Fibroblast of the aortic adventitia (primary cell): Measurements from ENCODE around the gene KYNU. TPM values are rescaled to one million over a fixed set of nuclear protein-coding genes. Genes with fewer than 3 reads are reported as not detected.
"Not testable (repeated sequence)": the region's sequence is repeated elsewhere in the genome, so short reads cannot be mapped to it uniquely, and the experiment has no call there.

Experiments
- DNase-seq: peaks from one replicate; pipeline ENCODE4 v3.0.0-alpha.2; 2010; ENCODE audit warnings: low read depth
- H3K4me3 ChIP-seq: 2 replicates; pipeline ENCODE4 v1.5.1; 2011; ENCODE audit warnings: low read depth, mild to moderate bottlenecking, control low read depth, low read length, moderate library complexity
- CTCF ChIP-seq: IDR thresholded peaks from 2 replicates; pipeline ENCODE4 v1.5.1; 2011; ENCODE audit warnings: mild to moderate bottlenecking, low read length, control low read depth, inconsistent platforms; ENCODE audit not compliant: insufficient read depth
- total RNA-seq: library from RNA; depleted of rRNA; stranded (reverse); fragments of >200 nt; gene quantifications from 2 replicates; pipeline ENCODE4 v1.2.3, GENCODE V29; 2012; ENCODE audit warnings: low replicate concordance

KYNU gene
- total RNA-seq, 1 donor: 1.3 TPM

GRCh38 chr2:142944264-142944663, 66.8 kb downstream of the KYNU start:
- no peak for TF ChIP-seq CTCF
- peak; percentile 7 for DNase-seq
- no peak overlapping the region for H3K4me3 ChIP-seq

- TF ChIP-seq CTCF: no peak
- no peak overlapping the region for H3K4me3 ChIP-seq
- DNase-seq: no peak
Observed at GRCh38 chr2:142944721-142945120, 67.3 kb downstream of the KYNU start.

- no peak for TF ChIP-seq CTCF
- DNase-seq: no peak
- no peak overlapping the region for H3K4me3 ChIP-seq
Observed at GRCh38 chr2:142946941-142947340, 69.5 kb downstream of the KYNU start.

GRCh38 chr2:142948723-142949122, 71.3 kb downstream of the KYNU start:
- H3K4me3 ChIP-seq, DNase-seq: not testable (repeated sequence)

- not testable (repeated sequence) for H3K4me3 ChIP-seq, DNase-seq
Observed at GRCh38 chr2:142950323-142950722, 72.9 kb downstream of the KYNU start.

GRCh38 chr2:142951190-142952007, 73.9 kb downstream of the KYNU start:
- no peak for TF ChIP-seq CTCF
- H3K4me3 ChIP-seq: no peak overlapping the region
- no peak for DNase-seq

GRCh38 chr2:142952018-142952417, 74.6 kb downstream of the KYNU start:
- no peak overlapping the region for H3K4me3 ChIP-seq
- DNase-seq: no peak
- no peak for TF ChIP-seq CTCF
